Tibial nerve (tissue), 4 donors: ENCODE results near the gene STAB2.

Source experiments
- CTCF ChIP-seq, 5 experiments: fragments of 200-600 bp in 3 of 5; fragments of 450-650 bp in 2 of 5; sonication (generic) in 3 of 5; IDR thresholded peaks; one replicate each; pipeline ENCODE4 v1.5.1; 2016 to 2019; ENCODE audit warnings: antibody characterized with exemption in 5 of 5, mild to moderate bottlenecking in 3 of 5, moderate library complexity in 2 of 5
- EP300 ChIP-seq, 2 donors: sonication (generic); formaldehyde crosslinking; IDR thresholded peaks; one replicate each; pipeline ENCODE4 v1.6.1; 2017; ENCODE audit warnings: antibody characterized with exemption in 2 of 2, mild to moderate bottlenecking in 1 of 2
- POLR2A ChIP-seq, 2 donors: fragments of 450-650 bp; IDR thresholded peaks; one replicate each; pipeline ENCODE4 v1.6.1; 2017; ENCODE audit warnings: antibody characterized with exemption in 2 of 2, mild to moderate bottlenecking in 2 of 2, moderate library complexity in 2 of 2

- TF ChIP-seq CTCF (IDR thresholded peaks at IDR 0.05) (no peak), POLR2A (IDR thresholded peaks at IDR 0.05) (no peak), EP300 (IDR thresholded peaks at IDR 0.05) (no peak)
Observed at GRCh38 chr12:103728323-103728722, 141.2 kb downstream of the STAB2 start.
